Activated naive CD8-positive, alpha-beta T cell treated with anti-CD3 and anti-CD28 coated beads, Interleukin-2, amount 50 U/mL, for 24 hours (primary cell): ENCODE measurements around the gene ZFYVE16.
"Not testable (repeated sequence)": the region's sequence is repeated elsewhere in the genome, so short reads cannot be mapped to it uniquely, and the experiment has no call there.

Source experiments
- ATAC-seq: fragments of 150-1000 bp; cut with Tn5 transposase; one replicate; pipeline ENCODE4 v1.10.0; 2021
- DNase-seq: peaks from one replicate; pipeline ENCODE4 v3.0.0; 2021
- H3K27ac Mint-ChIP-seq: one replicate; pipeline ENCODE4 v1.8.0; 2021; ENCODE audit warnings: mild to moderate bottlenecking, mixed read lengths
- H3K27me3 Mint-ChIP-seq: one replicate; pipeline ENCODE4 v1.8.0; 2021; ENCODE audit warnings: mixed read lengths
- H3K36me3 Mint-ChIP-seq: one replicate; pipeline ENCODE4 v1.8.0; 2021; ENCODE audit warnings: low read depth, mixed read lengths
- H3K4me1 Mint-ChIP-seq: one replicate; pipeline ENCODE4 v1.8.0; 2021; ENCODE audit warnings: mixed read lengths
- H3K4me3 Mint-ChIP-seq: one replicate; pipeline ENCODE4 v1.8.0; 2021; ENCODE audit warnings: mild to moderate bottlenecking, moderate library complexity, mixed read lengths
- H3K9me3 Mint-ChIP-seq: one replicate; pipeline ENCODE4 v1.8.0; 2021; ENCODE audit warnings: mixed read lengths

The ZFYVE16 gene

GRCh38 chr5:80399526-80400239, 8.2 kb upstream of the ZFYVE16 start:
- peak; percentile 28 for ATAC-seq
- H3K9me3 Mint-ChIP-seq, result peaks cover 3% of the 10 kb centered on the region
- no peak overlapping the region for H3K27ac Mint-ChIP-seq
- no peak overlapping the region for H3K4me3 Mint-ChIP-seq
- no peak for DNase-seq
- H3K36me3 Mint-ChIP-seq, result no peaks in the 10 kb centered on the region
- peaks cover 11% of the 10 kb centered on the region for H3K4me1 Mint-ChIP-seq
- H3K27me3 Mint-ChIP-seq, result peaks cover 16% of the 10 kb centered on the region

- peaks cover 11% of the 10 kb centered on the region for H3K4me1 Mint-ChIP-seq
- H3K36me3 Mint-ChIP-seq, ATAC-seq, H3K4me3 Mint-ChIP-seq, H3K9me3 Mint-ChIP-seq, DNase-seq, H3K27ac Mint-ChIP-seq: not testable (repeated sequence)
- peaks cover 11% of the 10 kb centered on the region for H3K27me3 Mint-ChIP-seq
These were observed 7.5 kb upstream of the ZFYVE16 start for GRCh38 chr5:80400368-80400767.

GRCh38 chr5:80403782-80404181, 4.1 kb upstream of the ZFYVE16 start:
- Mint-ChIP-seq H3K4me1 (peaks cover 20% of the 10 kb centered on the region), H3K4me3 (no peak overlapping the region), H3K27ac (no peak overlapping the region), H3K36me3 (no peaks in the 10 kb centered on the region), H3K9me3 (peaks cover 3% of the 10 kb centered on the region), H3K27me3 (peaks cover 3% of the 10 kb centered on the region)
- DNase-seq (no peak), ATAC-seq (no peak)

- Mint-ChIP-seq H3K36me3 (no peaks in the 10 kb centered on the region), H3K27me3 (no peaks in the 10 kb centered on the region), H3K4me3 (peak overlapping the region; percentile 91), H3K9me3 (no peaks in the 10 kb centered on the region), H3K4me1 (peaks cover 20% of the 10 kb centered on the region), H3K27ac (peak overlapping the region; percentile 97)
- DNase-seq (peak; percentile 25), ATAC-seq (no peak)
These were observed 707 bp upstream of the ZFYVE16 start for GRCh38 chr5:80406980-80407734.

GRCh38 chr5:80408484-80409366, 861 bp downstream of the ZFYVE16 start:
- Mint-ChIP-seq H3K27me3 (no peaks in the 10 kb centered on the region), H3K27ac (peak overlapping the region; percentile 67), H3K4me3 (peak overlapping the region; percentile 91), H3K36me3 (no peaks in the 10 kb centered on the region), H3K4me1 (peaks cover 20% of the 10 kb centered on the region), H3K9me3 (no peaks in the 10 kb centered on the region)
- DNase-seq, result no peak
- ATAC-seq, result no peak

- no peak overlapping the region for H3K27ac Mint-ChIP-seq
- H3K4me1 Mint-ChIP-seq, result peaks cover 20% of the 10 kb centered on the region
- H3K9me3 Mint-ChIP-seq, result no peaks in the 10 kb centered on the region
- H3K4me3 Mint-ChIP-seq, result peak overlapping the region; percentile 91
- peaks cover 1% of the 10 kb centered on the region for H3K36me3 Mint-ChIP-seq
- DNase-seq (no peak), ATAC-seq (no peak)
- H3K27me3 Mint-ChIP-seq, result no peaks in the 10 kb centered on the region
These were observed 1.6 kb downstream of the ZFYVE16 start for GRCh38 chr5:80409367-80409966.

GRCh38 chr5:80411589-80412219, 3.8 kb downstream of the ZFYVE16 start:
- ATAC-seq (no peak), DNase-seq (no peak)
- Mint-ChIP-seq H3K27me3 (no peaks in the 10 kb centered on the region), H3K9me3 (no peaks in the 10 kb centered on the region), H3K27ac (no peak overlapping the region), H3K36me3 (peaks cover 1% of the 10 kb centered on the region), H3K4me3 (no peak overlapping the region), H3K4me1 (peaks cover 20% of the 10 kb centered on the region)

- ATAC-seq (no peak), DNase-seq (no peak)
These were observed 6.2 kb downstream of the ZFYVE16 start for GRCh38 chr5:80414113-80414512.

GRCh38 chr5:80417973-80418372, 10.1 kb downstream of the ZFYVE16 start:
- peaks cover 13% of the 10 kb centered on the region for H3K9me3 Mint-ChIP-seq
- no peaks in the 10 kb centered on the region for H3K27me3 Mint-ChIP-seq
- H3K4me3 Mint-ChIP-seq, result no peak overlapping the region
- H3K27ac Mint-ChIP-seq, result no peak overlapping the region
- DNase-seq (no peak), ATAC-seq (no peak)
- no peaks in the 10 kb centered on the region for H3K4me1 Mint-ChIP-seq
- peaks cover 21% of the 10 kb centered on the region for H3K36me3 Mint-ChIP-seq

More at GRCh38 chr5:80414113-80414512, 6.2 kb downstream of the ZFYVE16 start:
- Mint-ChIP-seq H3K27ac (no peak overlapping the region), H3K36me3 (peaks cover 5% of the 10 kb centered on the region), H3K4me3 (no peak overlapping the region), H3K4me1 (peaks cover 7% of the 10 kb centered on the region), H3K9me3 (no peaks in the 10 kb centered on the region), H3K27me3 (no peaks in the 10 kb centered on the region)

- Mint-ChIP-seq H3K36me3 (peaks cover 25% of the 10 kb centered on the region), H3K9me3 (peaks cover 28% of the 10 kb centered on the region)
- not testable (repeated sequence) for ATAC-seq, DNase-seq, H3K4me1 Mint-ChIP-seq, H3K27me3 Mint-ChIP-seq, H3K27ac Mint-ChIP-seq, H3K4me3 Mint-ChIP-seq
These were observed 16.5 kb downstream of the ZFYVE16 start for GRCh38 chr5:80424365-80424764.

- ATAC-seq (no peak), DNase-seq (no peak)
- H3K4me1 Mint-ChIP-seq, result no peaks in the 10 kb centered on the region
- no peak overlapping the region for H3K27ac Mint-ChIP-seq
- no peaks in the 10 kb centered on the region for H3K9me3 Mint-ChIP-seq
- peaks cover 22% of the 10 kb centered on the region for H3K36me3 Mint-ChIP-seq
- no peaks in the 10 kb centered on the region for H3K27me3 Mint-ChIP-seq
- H3K4me3 Mint-ChIP-seq, result no peak overlapping the region
These were observed 27.6 kb downstream of the ZFYVE16 start for GRCh38 chr5:80435476-80435875.

- Mint-ChIP-seq H3K27me3 (no peaks in the 10 kb centered on the region), H3K4me1 (no peaks in the 10 kb centered on the region), H3K4me3 (no peak overlapping the region), H3K27ac (no peak overlapping the region), H3K9me3 (no peaks in the 10 kb centered on the region), H3K36me3 (peaks cover 28% of the 10 kb centered on the region)
- DNase-seq (no peak), ATAC-seq (no peak)
These were observed 29.5 kb downstream of the ZFYVE16 start for GRCh38 chr5:80437326-80437725.

- ATAC-seq, result no peak
- H3K36me3 Mint-ChIP-seq, result peaks cover 31% of the 10 kb centered on the region
These were observed 30.9 kb downstream of the ZFYVE16 start for GRCh38 chr5:80438739-80439138.

GRCh38 chr5:80439213-80439612, 31.3 kb downstream of the ZFYVE16 start:
- Mint-ChIP-seq H3K4me3 (no peak overlapping the region), H3K36me3 (peaks cover 31% of the 10 kb centered on the region), H3K27me3 (no peaks in the 10 kb centered on the region), H3K9me3 (no peaks in the 10 kb centered on the region), H3K27ac (no peak overlapping the region), H3K4me1 (no peaks in the 10 kb centered on the region)
- no peak for DNase-seq
- no peak for ATAC-seq

More at GRCh38 chr5:80438739-80439138, 30.9 kb downstream of the ZFYVE16 start:
- Mint-ChIP-seq H3K4me1 (no peaks in the 10 kb centered on the region), H3K4me3 (no peak overlapping the region), H3K9me3 (no peaks in the 10 kb centered on the region), H3K27me3 (no peaks in the 10 kb centered on the region), H3K27ac (no peak overlapping the region)
- DNase-seq, result no peak
